B cell (primary cell): ENCODE results near the gene MPZL1. TPM values are rescaled to one million over a fixed set of nuclear protein-coding genes. Genes with fewer than 3 reads are reported as not detected.
A peak's percentile ranks its signal among the peaks of the same experiment; 100 is the strongest.

ENCODE experiments used
- ATAC-seq: fragments of 200-7000 bp; cut with Tn5 transposase; one replicate; pipeline ENCODE4 v1.10.0; 2021; ENCODE audit warnings: low read depth, mild to moderate bottlenecking, moderate number of reproducible peaks, moderate library complexity
- CTCF ChIA-PET: fragments of 350-600 bp; sonication (Branson Sonifier 250); formaldehyde crosslinking; loops from one replicate; lab custom pipeline; 2021; ENCODE audit warnings: antibody characterized with exemption, inconsistent platforms; lab: Charles Lee
- POLR2A ChIA-PET: fragments of 350-600 bp; sonication (Branson Sonifier 250); formaldehyde crosslinking; loops from one replicate; lab custom pipeline; 2021; ENCODE audit warnings: antibody characterized with exemption; lab: Charles Lee
- DNase-seq: peaks from one replicate; pipeline ENCODE4 v3.0.0; 2013
- H2AFZ ChIP-seq: 2 replicates; pipeline ENCODE4 v1.6.1; 2012; ENCODE audit warnings: mild to moderate bottlenecking, low read depth, low read length; ENCODE audit not compliant: insufficient read depth, poor library complexity, severe bottlenecking
- H3K27ac ChIP-seq, 2 donors: 1 replicate in 1 of 2; 2 replicates in 1 of 2; pipeline ENCODE4 v1.5.1; 2012 to 2013; ENCODE audit warnings: low read length in 2 of 2, mild to moderate bottlenecking in 2 of 2, moderate library complexity in 1 of 2
- H3K27me3 ChIP-seq, 4 experiments: fragments of 200-600 bp in 1 of 4; sonication (generic) in 1 of 4; replicated peaks in 1 of 4; 1 replicate in 2 of 4; 2 replicates in 2 of 4; pipeline versions ENCODE4 v1.6.1 to v1.7.0; 2013 to 2016; ENCODE audit warnings: low read length in 3 of 4, mild to moderate bottlenecking in 2 of 4, mixed read lengths in 1 of 4, moderate library complexity in 1 of 4; ENCODE audit not compliant: insufficient read depth in 4 of 4, control insufficient read depth in 3 of 4; ENCODE audit errors: control extremely low read depth in 1 of 4
- H3K36me3 ChIP-seq, 2 experiments: replicated peaks in 1 of 2; 1 replicate in 1 of 2; 2 replicates in 1 of 2; pipeline versions ENCODE4 v1.6.1 to v1.7.1; 2013; ENCODE audit warnings: low read length in 1 of 2; ENCODE audit not compliant: insufficient read depth in 2 of 2, control insufficient read depth in 1 of 2; ENCODE audit errors: control extremely low read depth in 1 of 2, extremely low read depth in 1 of 2
- H3K4me1 ChIP-seq, 2 donors: fragments of 200-600 bp in 1 of 2; sonication (generic) in 1 of 2; 1 replicate in 1 of 2; 2 replicates in 1 of 2; pipeline versions ENCODE4 v1.5.1 to v1.6.1; 2013 to 2017; ENCODE audit warnings: low read length in 2 of 2; ENCODE audit not compliant: control insufficient read depth in 2 of 2, insufficient read depth in 2 of 2
- H3K4me2 ChIP-seq: replicated peaks from 2 replicates; pipeline ENCODE3; 2012; ENCODE audit warnings: mild to moderate bottlenecking, low read depth, low read length; ENCODE audit not compliant: poor library complexity, severe bottlenecking
- H3K4me3 ChIP-seq, 5 experiments: fragments of 200-600 bp in 1 of 5; sonication (generic) in 1 of 5; 1 replicate in 3 of 5; 2 replicates in 2 of 5; pipeline versions ENCODE4 v1.5.1 to v1.7.0; 2011 to 2016; ENCODE audit warnings: low read length in 4 of 5, mild to moderate bottlenecking in 4 of 5, low read depth in 2 of 5, control low read depth in 1 of 5, moderate library complexity in 1 of 5; ENCODE audit not compliant: insufficient read depth in 1 of 5; ENCODE audit errors: control extremely low read depth in 1 of 5, extremely low read depth in 1 of 5
- H3K79me2 ChIP-seq: fragments of 200-600 bp; sonication (generic); one replicate; pipeline ENCODE4 v1.6.0; 2016; ENCODE audit warnings: low read length; ENCODE audit not compliant: control insufficient read depth, insufficient read depth
- H3K9ac ChIP-seq: fragments of 200-600 bp; sonication (generic); 2 replicates; pipeline ENCODE4 v1.6.1; 2017; ENCODE audit warnings: mild to moderate bottlenecking, low read length, moderate library complexity
- H3K9me3 ChIP-seq, 3 donors: one replicate each; pipeline versions ENCODE4 v1.6.1 to v1.7.1; 2013; ENCODE audit warnings: low read length in 2 of 3; ENCODE audit not compliant: control insufficient read depth in 2 of 3, insufficient read depth in 1 of 3; ENCODE audit errors: control extremely low read depth in 1 of 3
- H4K20me1 ChIP-seq: 2 replicates; pipeline ENCODE4 v1.6.0; 2012; ENCODE audit warnings: mild to moderate bottlenecking, low read length; ENCODE audit not compliant: insufficient read depth, control insufficient read depth, poor library complexity, severe bottlenecking
- H3K27ac Mint-ChIP-seq: one replicate; pipeline ENCODE4 v1.8.0; 2021; ENCODE audit warnings: mixed read lengths
- H3K27me3 Mint-ChIP-seq: one replicate; pipeline ENCODE4 v1.8.0; 2021; ENCODE audit warnings: mixed read lengths
- H3K4me1 Mint-ChIP-seq: one replicate; pipeline ENCODE4 v1.8.0; 2021; ENCODE audit warnings: mixed read lengths
- H3K4me3 Mint-ChIP-seq: one replicate; pipeline ENCODE4 v1.8.0; 2021; ENCODE audit warnings: mixed read lengths
- H3K9me3 Mint-ChIP-seq: one replicate; pipeline ENCODE4 v1.8.0; 2022; ENCODE audit warnings: mixed read lengths; ENCODE audit not compliant: insufficient read depth
- CTCF ChIP-seq: fragments of 200-600 bp; IDR thresholded peaks from one replicate; pipeline ENCODE4 v1.8.0; 2022; ENCODE audit warnings: antibody characterized with exemption, mild to moderate bottlenecking
- EZH2 ChIP-seq: IDR thresholded peaks from 2 replicates; pipeline ENCODE4 v1.6.1; 2012; ENCODE audit warnings: borderline replicate concordance, low read depth, mild to moderate bottlenecking, moderate library complexity, low read length; ENCODE audit not compliant: insufficient read depth, poor library complexity, severe bottlenecking
- WGBS: methylation state at CpG from one replicate; pipeline ENCODE4 v1.1.5; 2013; ENCODE audit warnings: missing lambda C conversion rate; ENCODE audit not compliant: insufficient coverage; 5-methylcytosine and 5-hydroxymethylcytosine counted together
- intact Hi-C: fragments of 100-400 bp; cut with micrococcal nuclease; formaldehyde crosslinking; loops from one replicate; pipeline ENCODE4 v1.10.0; 2022
- polyA plus RNA-seq: library from polyadenylated mRNA; depleted of rRNA; stranded (reverse); fragments of >200 nt; gene quantifications from 2 replicates; pipeline ENCODE4 v1.2.3, GENCODE V29; 2012
- total RNA-seq, 2 donors: library from RNA; stranded (reverse); fragments of 120-200 nt in 1 of 2; gene quantifications; 1 replicate in 1 of 2; 2 replicates in 1 of 2; pipeline versions ENCODE4 v1.2.3 to v1.2.4, GENCODE V29; 2013 to 2022

MPZL1 gene
- total and polyA plus RNA-seq, 2 donors (not counting 1 experiment from before 2014, with no cell fraction given) = 15.4 to 27.7 TPM

GRCh38 chr1:167678422-167678821 is 43.4 kb upstream of the MPZL1 start:
- CTCF ChIA-PET = interaction anchor here (1.5 to 9.8 kb wide), 3 partner anchors 9 to 78 kb away, joined by 5 to 77 read pairs (median 6); no protein-coding TSS in a partner anchor
- intact Hi-C loops = no loop called here
- H3K9me3 ChIP-seq = peaks cover 0 to 4% (median 0%) of the 10 kb centered on the region in 3 donors
- H3K9ac ChIP-seq = no peak overlapping the region
- Mint-ChIP-seq H3K9me3 (no peaks in the 10 kb centered on the region), H3K27me3 (no peaks in the 10 kb centered on the region), H3K27ac (no peak overlapping the region), H3K4me3 (no peak overlapping the region), H3K4me1 (peaks cover 17% of the 10 kb centered on the region)
- POLR2A ChIA-PET = interaction anchor here (1.5 kb wide), 1 partner anchor 61 kb away, joined by 3 read pairs; no protein-coding TSS in a partner anchor
- WGBS = 94% methylated on average over 10 of the region's 10 CpGs
- H3K27ac ChIP-seq = peak overlapping the region in 1 of 2 donors; percentile 52
- H3K4me3 ChIP-seq = no peak overlapping the region
- no peak for ATAC-seq
- H4K20me1 ChIP-seq = peaks cover 100% of the 10 kb centered on the region
- no peak overlapping the region for H3K4me2 ChIP-seq
- H3K36me3 ChIP-seq = peaks cover 27 to 86% of the 10 kb centered on the region in 2 experiments
- H2AFZ ChIP-seq = no peak overlapping the region
- peaks cover 99% of the 10 kb centered on the region for H3K79me2 ChIP-seq
- no peaks in the 10 kb centered on the region for H3K27me3 ChIP-seq
- peaks cover 66 to 71% of the 10 kb centered on the region in 2 donors for H3K4me1 ChIP-seq
- no peak for DNase-seq
- no peak for TF ChIP-seq EZH2
- TF ChIP-seq CTCF = no peak

GRCh38 chr1:167678838-167679237 is 42.9 kb upstream of the MPZL1 start:
- no peak overlapping the region for H2AFZ ChIP-seq
- H3K9me3 Mint-ChIP-seq = no peaks in the 10 kb centered on the region
- H3K9ac ChIP-seq = no peak overlapping the region
- H3K27ac Mint-ChIP-seq = no peak overlapping the region
- peaks cover 0 to 4% (median 0%) of the 10 kb centered on the region in 3 donors for H3K9me3 ChIP-seq
- DNase-seq = no peak
- H3K79me2 ChIP-seq = peaks cover 99% of the 10 kb centered on the region
- H3K4me1 Mint-ChIP-seq = peaks cover 13% of the 10 kb centered on the region
- TF ChIP-seq CTCF (no peak), EZH2 (no peak)
- H3K27ac ChIP-seq = peak overlapping the region in 1 of 2 donors; percentile 52
- peaks cover 28 to 86% of the 10 kb centered on the region in 2 experiments for H3K36me3 ChIP-seq
- no peak overlapping the region for H3K4me2 ChIP-seq
- H3K4me3 ChIP-seq = no peak overlapping the region
- H4K20me1 ChIP-seq = peaks cover 100% of the 10 kb centered on the region
- H3K4me3 Mint-ChIP-seq = no peak overlapping the region
- no peaks in the 10 kb centered on the region for H3K27me3 ChIP-seq
- ChIA-PET CTCF (interaction anchor here (1.5 to 9.8 kb wide), 4 partner anchors 9 to 78 kb away, joined by 3 to 77 read pairs (median 6); no protein-coding TSS in a partner anchor), POLR2A (interaction anchor here (1.5 kb wide), 1 partner anchor 61 kb away, joined by 3 read pairs; no protein-coding TSS in a partner anchor)
- no peaks in the 10 kb centered on the region for H3K27me3 Mint-ChIP-seq
- ATAC-seq = no peak
- intact Hi-C loops = no loop called here
- peaks cover 62 to 68% of the 10 kb centered on the region in 2 donors for H3K4me1 ChIP-seq
- WGBS = no CpG with 5 or more reads among the region's 3 CpGs
